Fibroblast of pulmonary artery (primary cell): Measurements from ENCODE around the gene LAIR1.
"Not testable (repeated sequence)": the region's sequence is repeated elsewhere in the genome, so short reads cannot be mapped to it uniquely, and the experiment has no call there.

Experiments used
- DNase-seq: peaks from one replicate; pipeline ENCODE4 v3.0.0-alpha.2; 2010; ENCODE audit warnings: low read depth
- H3K4me3 ChIP-seq: replicated peaks from 2 replicates; pipeline ENCODE4 v1.5.1; 2011; ENCODE audit warnings: low read depth, mild to moderate bottlenecking, control low read depth, low read length, moderate library complexity
- CTCF ChIP-seq: IDR thresholded peaks from 2 replicates; pipeline ENCODE4 v1.5.1; 2011; ENCODE audit warnings: mild to moderate bottlenecking, control low read depth, low read length, inconsistent platforms; ENCODE audit errors: missing control alignments

The LAIR1 gene

GRCh38 chr19:54369082-54369687, 4.5 kb upstream of the LAIR1 start:
- H3K4me3 ChIP-seq, result no peak overlapping the region
- TF ChIP-seq CTCF, result no peak
- DNase-seq, result no peak

- no peak for DNase-seq
- TF ChIP-seq CTCF, result no peak
- no peak overlapping the region for H3K4me3 ChIP-seq
Measured at GRCh38 chr19:54366811-54367210, 2.1 kb upstream of the LAIR1 start.

GRCh38 chr19:54365798-54366197, 1.1 kb upstream of the LAIR1 start:
- H3K4me3 ChIP-seq, DNase-seq: not testable (repeated sequence)

GRCh38 chr19:54361680-54362422, 2.9 kb downstream of the LAIR1 start:
- DNase-seq, H3K4me3 ChIP-seq: not testable (repeated sequence)

- H3K4me3 ChIP-seq, DNase-seq: not testable (repeated sequence)
Measured at GRCh38 chr19:54359149-54359820, 5.4 kb downstream of the LAIR1 start.

GRCh38 chr19:54357381-54357780, 7.3 kb downstream of the LAIR1 start:
- no peak for TF ChIP-seq CTCF
- H3K4me3 ChIP-seq, result no peak overlapping the region
- no peak for DNase-seq

- DNase-seq, result no peak
- no peak for TF ChIP-seq CTCF
- no peak overlapping the region for H3K4me3 ChIP-seq
Measured at GRCh38 chr19:54356444-54357056, 8.2 kb downstream of the LAIR1 start.

- no peak for TF ChIP-seq CTCF
- H3K4me3 ChIP-seq, result no peak overlapping the region
Measured at GRCh38 chr19:54355675-54356074, 9.1 kb downstream of the LAIR1 start.

More at GRCh38 chr19:54355675-54356074, 9.1 kb downstream of the LAIR1 start:
- no peak for DNase-seq
